ENCODE data around the gene APOBEC3F.

Gene APOBEC3F

GRCh38 chr22:39092111-39092862, 51.6 kb downstream of the APOBEC3F start:
- Mint-ChIP-seq H3K9me3 (no peaks in the 10 kb centered on the region), H3K27me3 (no peaks in the 10 kb centered on the region), H3K4me3 (peak overlapping the region; percentile 52 to 77), H3K4me1 (peaks cover 93% of the 10 kb centered on the region), H3K27ac (peak overlapping the region; percentile 55 to 93)
- DNase-seq = peak in 1 of 2 donors; percentile 62
- no peak for ATAC-seq

GRCh38 chr22:39094717-39095389, 54.2 kb downstream of the APOBEC3F start:
- peak overlapping the region; percentile 43 to 53 for H3K4me3 Mint-ChIP-seq
- H3K9me3 Mint-ChIP-seq = no peaks in the 10 kb centered on the region
- no peaks in the 10 kb centered on the region for H3K27me3 Mint-ChIP-seq
- DNase-seq (no peak), ATAC-seq (no peak)
- peak overlapping the region; percentile 80 to 85 for H3K27ac Mint-ChIP-seq
- peaks cover 93% of the 10 kb centered on the region for H3K4me1 Mint-ChIP-seq

- Mint-ChIP-seq H3K4me3 (peak overlapping the region in 1 of 2 donors; percentile 40), H3K27me3 (no peaks in the 10 kb centered on the region), H3K9me3 (no peaks in the 10 kb centered on the region), H3K27ac (peak overlapping the region in 1 of 2 donors; percentile 8), H3K4me1 (peaks cover 93% of the 10 kb centered on the region)
- no peak for ATAC-seq
- no peak for DNase-seq
Observed at GRCh38 chr22:39095971-39096370, 55.3 kb downstream of the APOBEC3F start.

GRCh38 chr22:39097098-39098020, 56.7 kb downstream of the APOBEC3F start, which contains the start of gene APOBEC3H:
Gene APOBEC3H, plus strand, starts transcription at chr22:39097244. Its CDS starts 3,035 bp downstream, at chr22:39100279.
- peak within 1 kb of the TSS; percentile 92 to 98 for H3K27ac Mint-ChIP-seq
- H3K9me3 Mint-ChIP-seq = no peaks in the 10 kb centered on the region
- no peaks in the 10 kb centered on the region for H3K27me3 Mint-ChIP-seq
- H3K4me3 Mint-ChIP-seq = peak within 1 kb of the TSS; percentile 85 to 89
- DNase-seq (peak in 1 of 2 donors; percentile 69), ATAC-seq (peak; percentile 66)
- peaks cover 89% of the 10 kb centered on the region for H3K4me1 Mint-ChIP-seq

GRCh38 chr22:39098026-39098425, 57.4 kb downstream of the APOBEC3F start:
- Mint-ChIP-seq H3K27me3 (no peaks in the 10 kb centered on the region), H3K4me1 (peaks cover 82% of the 10 kb centered on the region), H3K9me3 (no peaks in the 10 kb centered on the region), H3K27ac (peak overlapping the region in 1 of 2 donors; percentile 98), H3K4me3 (peak overlapping the region; percentile 85 to 89)
- no peak for DNase-seq
- ATAC-seq = peak; percentile 28

GRCh38 chr22:39098576-39098975, 57.9 kb downstream of the APOBEC3F start:
- peaks cover 79% of the 10 kb centered on the region for H3K4me1 Mint-ChIP-seq
- H3K9me3 Mint-ChIP-seq = no peaks in the 10 kb centered on the region
- no peak for ATAC-seq

GRCh38 chr22:39101226-39101625, 60.6 kb downstream of the APOBEC3F start:
- Mint-ChIP-seq H3K9me3 (no peaks in the 10 kb centered on the region), H3K4me1 (peaks cover 57% of the 10 kb centered on the region), H3K27me3 (no peaks in the 10 kb centered on the region), H3K4me3 (no peak overlapping the region), H3K27ac (peak overlapping the region in 1 of 2 donors; percentile 63)
- no peak for ATAC-seq
- no peak for DNase-seq

More at GRCh38 chr22:39098576-39098975, 57.9 kb downstream of the APOBEC3F start:
- peak overlapping the region; percentile 71 to 85 for H3K4me3 Mint-ChIP-seq
- H3K27ac Mint-ChIP-seq = peak overlapping the region in 1 of 2 donors; percentile 69
- DNase-seq = no peak
- H3K27me3 Mint-ChIP-seq = no peaks in the 10 kb centered on the region

- DNase-seq (no peak), ATAC-seq (no peak)
- Mint-ChIP-seq H3K9me3 (no peaks in the 10 kb centered on the region), H3K4me1 (peaks cover 35% of the 10 kb centered on the region), H3K27me3 (no peaks in the 10 kb centered on the region), H3K27ac (no peak overlapping the region), H3K4me3 (no peak overlapping the region)
Observed at GRCh38 chr22:39103431-39103830, 62.8 kb downstream of the APOBEC3F start.

Data from stimulated activated naive CD8-positive, alpha-beta T cell treated with anti-CD3 and anti-CD28 coated beads, Interleukin-15, amount 100 ng/mL, for 72 hours (primary cell).